Measurements from ENCODE around the gene PUSL1.

The PUSL1 gene

DNA sequence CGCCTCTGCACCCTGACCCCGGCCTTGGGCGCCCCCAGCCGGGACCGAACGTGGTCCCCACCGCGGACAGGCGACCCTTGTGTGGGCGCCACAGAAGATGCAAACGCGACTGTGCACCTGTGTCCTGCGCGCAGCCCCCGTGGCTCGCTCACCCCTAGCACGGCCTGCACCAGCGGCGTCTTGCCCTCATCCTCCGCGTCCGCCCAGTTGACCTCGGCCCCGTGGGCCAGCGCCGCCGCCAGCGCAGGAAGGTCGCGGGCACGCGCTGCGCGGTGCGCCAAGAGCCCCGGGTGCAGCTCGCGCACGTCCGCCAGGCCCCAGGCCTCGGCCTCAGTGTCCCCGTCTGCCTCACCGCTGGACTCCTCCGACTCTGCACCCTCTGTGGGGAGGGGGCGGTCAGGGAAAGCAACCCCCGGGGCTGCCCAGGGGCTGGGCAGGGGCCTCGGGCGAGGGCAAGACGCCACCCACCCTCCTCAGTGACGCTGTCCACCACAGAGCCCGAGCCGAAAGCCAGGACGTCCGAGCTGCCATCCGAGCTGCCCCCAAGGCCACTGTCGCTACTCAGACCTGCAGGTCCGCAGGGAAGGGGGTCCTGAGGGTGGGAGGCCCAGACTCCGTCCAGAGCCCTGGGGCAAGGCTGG lies 14.0 kb upstream of the PUSL1 start:
- in situ Hi-C loops (cut with MboI; ENCODE audit: low sequenced_read_pairs), result no loop called here

DNA sequence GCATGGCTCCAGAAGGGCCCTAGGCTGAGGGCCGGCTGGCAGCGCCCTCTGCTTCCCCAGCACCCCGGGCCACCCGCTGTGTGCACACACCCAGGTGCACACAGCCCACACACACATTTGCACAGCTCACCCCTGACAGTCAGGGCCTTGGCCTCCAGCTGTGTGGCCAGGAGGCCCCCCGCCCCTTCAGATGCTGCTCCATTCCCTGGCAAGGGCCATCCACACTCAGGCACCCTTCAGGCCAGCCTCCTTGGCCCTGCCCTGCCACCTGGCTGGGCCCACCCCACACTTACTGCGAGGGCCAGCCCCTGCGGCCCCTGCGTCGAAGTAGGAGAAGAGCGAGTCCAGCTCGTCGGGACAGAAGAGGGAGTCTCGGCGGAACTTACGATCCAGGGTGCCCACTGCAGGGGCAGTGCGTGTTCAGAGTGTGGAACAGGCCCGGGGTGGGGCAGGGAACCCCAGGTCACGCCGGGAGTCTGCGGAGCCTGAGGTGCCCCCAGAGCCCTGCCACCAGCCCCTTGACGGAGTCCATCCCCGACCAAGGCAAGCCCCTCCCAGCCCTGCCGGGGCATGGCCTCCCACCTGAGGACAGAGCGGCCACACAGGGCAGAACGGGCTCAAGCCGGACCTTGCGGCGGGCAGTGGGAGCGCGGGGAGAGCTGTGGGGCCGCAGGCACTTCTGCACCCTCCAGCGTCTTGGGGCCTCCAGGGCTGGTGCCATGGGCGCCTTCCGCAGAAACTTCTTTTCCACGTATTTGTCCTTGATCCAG lies 13.1 kb upstream of the PUSL1 start:
- in situ Hi-C loops (cut with MboI; ENCODE audit: low sequenced_read_pairs), result no loop called here

DNA sequence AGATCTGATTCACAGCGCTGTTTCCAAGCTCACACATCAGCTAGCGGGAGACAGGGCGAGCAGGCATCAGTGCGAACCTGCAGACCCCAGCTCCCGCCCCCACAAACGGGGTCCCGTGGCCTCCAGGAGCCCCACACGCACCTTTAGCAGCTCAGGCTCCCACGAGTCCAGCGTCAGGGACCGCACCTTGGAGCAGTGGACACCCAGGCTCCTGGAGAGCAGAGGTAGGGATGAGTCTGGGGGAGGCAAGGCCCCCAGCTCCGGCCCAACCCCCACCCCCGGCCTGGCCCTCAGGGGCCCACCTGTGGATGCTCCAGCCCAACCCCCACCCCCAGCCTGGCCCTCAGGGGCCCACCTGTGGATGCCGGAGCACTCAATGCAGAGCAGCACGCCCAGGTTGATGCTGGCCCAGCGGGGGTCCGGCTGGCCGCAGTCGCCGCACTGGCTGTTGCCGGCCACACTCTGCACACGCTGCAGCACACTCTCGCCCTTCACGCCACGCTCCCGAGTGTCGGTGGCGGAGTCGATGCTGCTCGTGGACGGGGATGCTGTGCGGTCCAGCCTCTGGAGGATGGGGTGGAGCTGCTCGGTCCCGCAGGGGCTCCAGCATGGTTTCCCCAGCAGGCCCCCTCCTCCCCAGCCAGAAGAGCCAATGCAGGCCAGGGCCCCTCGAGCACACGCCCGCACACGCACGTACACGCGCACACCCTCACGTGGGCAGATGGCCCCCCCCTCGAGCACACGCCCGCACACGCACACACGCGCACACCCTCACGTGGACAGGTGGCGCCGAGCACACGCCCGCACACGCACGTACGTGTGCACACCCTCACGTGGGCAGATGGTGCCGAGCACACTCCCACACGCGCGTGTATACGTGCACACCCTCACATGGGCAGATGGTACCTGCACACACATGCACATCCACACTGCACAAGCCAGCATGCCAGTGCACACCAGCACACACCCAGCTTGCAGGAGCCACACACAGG lies 12.0 kb upstream of the PUSL1 start:
- in situ Hi-C loops (cut with MboI; ENCODE audit: low sequenced_read_pairs), result no loop called here

DNA sequence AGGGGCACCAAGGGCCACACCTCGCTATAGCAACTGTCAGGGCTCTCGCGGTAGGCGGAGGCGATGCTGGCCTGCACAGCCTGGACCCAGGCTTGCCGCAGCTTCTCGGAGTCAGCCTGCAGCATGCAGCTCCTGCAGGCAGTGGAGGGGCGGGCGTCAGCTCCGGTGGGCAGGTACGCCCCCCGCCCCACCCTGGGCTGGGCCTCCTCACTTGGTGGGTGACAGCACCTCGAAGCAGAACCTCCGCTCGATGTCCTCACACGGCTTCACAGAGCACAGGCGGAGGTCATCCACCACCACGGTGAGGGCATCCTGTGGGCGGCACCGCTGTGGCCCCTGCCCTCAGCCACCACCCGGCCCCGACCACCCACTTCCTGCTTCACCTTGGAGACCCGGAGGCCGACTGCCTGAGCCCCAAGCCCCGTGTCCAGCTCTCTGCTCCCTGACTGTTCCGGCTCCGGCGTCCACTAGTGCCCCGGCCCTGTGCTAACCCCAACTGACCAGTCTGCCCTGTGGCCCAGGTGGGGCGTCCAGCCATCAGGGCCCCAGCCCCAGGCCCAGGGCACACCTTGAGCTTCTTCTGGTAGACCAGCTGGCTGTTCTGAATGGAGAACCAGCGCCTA lies 10.5 kb upstream of the PUSL1 start:
- in situ Hi-C loops (cut with MboI; ENCODE audit: low sequenced_read_pairs), result no loop called here

DNA sequence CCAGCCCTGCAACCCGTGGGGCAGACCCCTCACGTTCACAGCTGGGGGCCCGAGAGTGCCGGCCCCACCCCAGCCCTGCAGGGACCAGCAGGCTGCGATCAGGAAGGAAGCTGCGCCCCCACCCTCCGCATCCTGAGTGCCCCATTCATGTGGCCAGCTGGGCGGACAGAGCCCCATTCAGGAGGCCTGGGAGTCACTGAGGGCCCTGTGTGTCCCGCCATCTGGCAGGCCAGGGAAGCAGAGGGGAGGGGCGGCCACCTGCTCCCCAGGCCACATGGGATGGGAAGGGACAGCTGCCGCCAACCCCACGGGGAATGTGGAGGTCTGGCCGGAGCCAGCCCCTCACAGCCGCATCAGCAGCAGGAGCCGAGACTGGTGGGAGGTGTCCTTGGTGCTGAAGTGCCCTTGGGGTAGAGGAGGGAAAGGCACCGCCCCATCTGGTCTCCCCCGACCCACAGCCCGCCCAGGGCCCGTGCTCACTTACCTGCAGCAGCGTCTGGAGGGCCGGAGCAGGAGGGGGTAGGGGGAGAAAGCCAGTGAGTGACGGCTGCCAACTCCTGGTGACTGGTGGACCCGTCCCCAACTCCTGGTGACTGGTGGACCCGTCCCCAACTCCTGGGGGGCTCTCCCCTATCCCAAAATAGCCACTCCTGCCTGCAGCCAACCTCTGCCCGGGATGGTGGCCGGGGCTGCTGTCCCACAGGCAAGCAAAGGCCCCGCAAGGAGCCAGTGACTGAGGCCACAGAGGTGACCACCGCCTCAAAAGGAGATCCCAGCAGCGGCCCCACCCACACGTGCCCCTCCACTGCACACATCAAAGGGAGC lies 9.3 kb upstream of the PUSL1 start:
- in situ Hi-C loops (cut with MboI; ENCODE audit: low sequenced_read_pairs), result no loop called here

DNA sequence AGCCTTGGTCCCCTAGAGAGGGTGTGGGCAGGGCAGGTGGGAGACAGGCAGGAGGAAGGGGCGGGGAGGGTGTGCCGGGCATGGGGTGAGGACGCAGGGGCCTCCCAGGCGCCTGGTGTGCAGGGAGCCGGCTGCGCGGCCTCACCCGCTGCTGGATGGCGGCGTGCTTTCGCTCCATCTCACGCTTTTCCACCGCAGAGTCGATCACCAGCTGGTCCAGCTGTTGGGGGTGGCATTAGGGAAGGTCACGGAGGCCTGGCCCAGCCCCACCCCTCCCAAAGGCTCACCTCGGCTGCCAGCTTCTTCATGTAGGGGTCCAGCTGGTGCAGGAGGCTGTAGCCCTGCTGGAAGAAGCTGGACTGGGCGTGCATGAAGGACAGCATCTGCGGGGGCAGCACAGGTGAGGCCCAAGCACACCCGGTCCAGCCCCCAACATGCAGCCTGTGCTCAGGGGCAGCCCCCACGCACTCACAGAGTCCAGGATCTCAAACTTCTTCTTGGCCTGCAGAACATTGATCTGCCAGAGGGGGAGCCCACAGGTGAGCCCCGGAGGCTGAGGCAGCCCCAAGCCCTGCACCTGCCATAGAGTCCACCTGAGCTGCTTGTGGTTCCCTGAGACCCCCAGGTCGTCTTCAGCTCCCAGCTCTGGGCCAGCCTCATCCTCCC lies 8.6 kb upstream of the PUSL1 start:
- in situ Hi-C loops (cut with MboI; ENCODE audit: low sequenced_read_pairs), result no loop called here

DNA sequence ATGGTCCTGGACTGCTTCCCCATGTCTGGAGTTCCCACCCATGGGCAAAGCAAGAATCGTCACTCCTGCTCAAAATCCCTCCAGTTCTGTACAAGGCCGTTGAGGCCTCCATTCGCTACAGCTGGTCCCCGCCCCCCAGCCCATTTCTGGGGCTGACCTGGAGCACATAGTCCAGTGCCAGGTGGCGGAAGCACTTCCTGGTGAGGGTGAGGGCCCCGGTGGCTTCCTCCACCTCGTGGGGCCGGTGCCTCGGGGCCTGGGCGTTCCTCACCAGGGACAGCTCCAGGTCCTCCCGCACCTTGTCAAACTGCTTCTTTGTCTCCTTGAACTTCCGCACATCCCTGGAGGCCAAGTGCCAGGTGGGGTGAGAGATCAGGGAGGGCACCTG lies 8.1 kb upstream of the PUSL1 start:
- in situ Hi-C loops (cut with MboI; ENCODE audit: low sequenced_read_pairs), result no loop called here

DNA sequence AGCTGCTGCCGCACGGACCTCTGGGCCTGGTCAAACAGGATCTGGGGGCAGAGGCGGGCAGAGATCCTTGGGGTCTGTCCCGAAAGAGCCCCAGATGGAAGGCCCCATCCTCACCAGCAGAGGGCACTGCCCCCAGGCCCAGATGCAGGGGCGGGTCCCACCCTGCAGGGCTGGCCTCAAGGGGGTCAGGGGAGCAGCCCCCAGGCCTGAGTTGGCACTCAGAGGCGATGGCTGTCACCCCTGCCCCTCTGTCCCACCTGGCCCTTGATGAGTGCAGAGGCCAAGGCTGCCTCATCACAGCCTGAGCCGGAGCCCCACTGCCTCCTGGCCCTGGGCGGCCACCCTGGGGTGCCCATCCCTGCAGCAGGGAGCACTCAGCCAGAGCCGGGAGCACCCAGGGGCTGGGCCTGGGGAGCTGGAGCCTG lies 6.4 kb upstream of the PUSL1 start:
- in situ Hi-C loops (cut with MboI; ENCODE audit: low sequenced_read_pairs), result no loop called here

DNA sequence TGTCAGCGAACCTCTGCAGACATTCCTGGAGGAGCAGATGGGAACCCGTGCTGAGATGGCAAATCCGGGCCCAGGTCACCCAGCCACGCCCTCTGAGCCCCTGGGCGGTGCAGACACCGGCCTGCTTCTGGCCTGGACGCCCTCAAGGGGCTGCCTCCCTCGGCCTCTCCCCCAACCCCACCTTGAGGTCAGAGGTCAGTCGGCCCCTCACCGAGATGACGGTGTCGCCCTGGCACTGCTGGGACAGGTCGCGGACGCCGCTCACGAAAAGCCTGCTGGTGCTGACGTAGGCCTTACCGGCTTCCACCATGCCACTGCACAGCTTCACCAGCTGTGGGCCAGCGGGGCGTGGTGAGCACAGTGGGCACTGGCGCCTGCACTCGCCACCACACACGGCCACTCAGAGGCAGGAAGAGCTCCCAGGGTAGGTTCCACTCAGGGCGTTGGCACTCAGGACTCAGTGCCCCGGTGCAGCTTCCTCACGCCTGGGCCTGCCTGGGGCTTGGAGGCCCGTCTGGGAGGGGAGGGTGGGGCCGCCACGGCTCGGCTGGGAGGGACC lies 5.4 kb upstream of the PUSL1 start:
- in situ Hi-C loops (cut with MboI; ENCODE audit: low sequenced_read_pairs), result no loop called here

DNA sequence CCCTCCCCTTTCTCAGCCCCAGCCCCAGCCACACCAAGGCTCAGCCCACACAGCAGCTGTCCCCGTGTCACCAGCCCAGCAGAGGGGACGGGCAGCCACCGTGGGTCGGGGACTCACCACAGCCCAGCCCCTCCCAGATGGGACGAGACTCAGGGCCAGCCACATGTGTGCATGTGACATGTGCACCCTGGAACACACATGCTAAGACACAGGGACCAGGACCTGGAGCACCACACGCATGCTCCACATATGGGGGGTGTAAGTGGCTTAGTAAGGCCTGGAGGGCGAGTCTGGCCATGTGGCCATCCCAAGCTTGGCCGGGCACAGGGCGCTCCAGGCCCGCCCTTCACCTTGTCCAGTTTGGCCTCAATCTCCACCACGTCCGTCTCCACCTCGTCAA lies 4.7 kb upstream of the PUSL1 start:
- in situ Hi-C loops (cut with MboI; ENCODE audit: low sequenced_read_pairs), result no loop called here

DNA sequence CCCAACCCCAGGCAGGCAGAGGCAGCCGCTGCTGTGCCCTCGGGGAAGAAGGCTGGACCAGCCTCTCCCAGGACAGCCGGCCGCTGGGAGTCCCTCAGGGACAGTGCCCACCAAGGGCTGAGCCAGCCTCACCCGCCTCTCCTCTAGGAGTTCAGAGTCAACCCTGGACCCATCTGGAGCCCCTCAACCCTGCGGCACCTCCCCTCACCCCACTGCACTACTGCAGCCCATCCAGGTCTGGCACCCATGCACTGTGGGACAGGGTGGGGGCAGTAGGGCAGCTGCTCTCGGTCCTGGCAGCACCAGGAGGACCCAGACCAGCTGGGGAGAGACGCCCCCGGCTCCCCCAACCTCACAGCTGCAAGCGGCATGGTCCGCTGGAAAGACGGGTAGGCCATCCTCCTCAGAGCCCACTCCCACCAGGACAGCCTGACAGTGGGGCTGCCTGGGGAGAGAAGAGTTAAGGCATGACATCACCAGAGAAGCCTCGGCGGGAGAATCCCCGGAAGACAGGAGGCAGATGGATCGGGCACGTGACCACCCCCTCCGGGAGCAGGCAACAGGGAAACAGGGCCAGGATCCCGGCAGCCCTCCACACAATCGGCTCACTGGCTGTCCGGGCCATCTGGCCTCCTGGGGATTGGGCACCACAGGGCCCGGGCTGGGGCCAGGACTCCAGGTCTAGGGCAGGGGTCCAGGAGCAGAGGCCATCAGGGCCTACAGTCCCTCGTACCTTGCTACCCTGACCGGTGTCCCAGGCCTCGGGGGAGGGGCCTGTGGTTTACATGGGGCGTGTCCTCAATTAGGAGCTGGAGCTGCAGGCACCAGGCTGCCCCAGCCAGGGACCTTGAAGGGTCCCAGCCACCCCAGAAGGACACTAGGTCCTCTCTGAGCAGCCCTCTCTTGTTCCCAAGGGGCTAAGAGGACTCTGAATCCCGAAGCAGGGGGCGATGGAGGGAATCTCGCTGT lies 3.8 kb upstream of the PUSL1 start:
- in situ Hi-C loops (cut with MboI; ENCODE audit: low sequenced_read_pairs), result no loop called here

DNA sequence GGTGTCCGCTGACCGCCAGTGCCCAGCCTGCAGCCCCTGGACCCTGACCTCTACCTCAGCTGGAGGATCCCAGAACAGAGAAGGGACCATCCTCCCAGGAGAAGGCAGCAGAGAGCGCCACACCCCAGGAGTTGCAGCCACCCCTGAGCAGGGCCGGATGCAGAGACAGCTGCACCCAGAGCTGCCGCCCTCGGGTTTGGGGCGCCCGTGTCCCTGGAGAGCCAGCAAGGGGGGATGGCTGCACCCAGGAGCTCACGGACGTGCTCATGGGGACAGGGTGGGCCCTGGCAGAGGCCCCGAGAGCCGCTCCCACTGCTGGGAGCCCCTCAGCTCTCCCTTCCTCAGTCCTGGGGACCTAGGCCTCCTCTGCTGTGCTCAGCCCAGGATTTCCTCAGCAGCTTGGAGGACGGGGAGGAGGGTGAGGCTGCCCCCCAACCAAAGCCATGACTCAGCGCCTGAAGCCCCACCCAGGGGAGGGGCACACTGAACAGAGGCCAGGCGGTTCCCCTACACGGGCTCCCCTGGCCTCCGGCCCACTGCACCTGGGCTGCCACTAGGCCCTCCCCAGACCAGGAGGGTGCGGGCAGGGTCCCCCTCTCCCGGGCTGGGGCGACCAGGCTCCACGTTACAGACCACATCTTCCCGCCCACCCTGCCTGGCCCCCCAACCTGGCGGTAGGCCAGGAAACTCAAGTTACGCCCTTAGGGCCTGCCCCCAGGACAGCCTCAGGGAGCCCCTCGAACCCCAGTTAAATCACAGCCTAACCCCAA lies 2.9 kb upstream of the PUSL1 start:
- in situ Hi-C loops (cut with MboI; ENCODE audit: low sequenced_read_pairs), result no loop called here

DNA sequence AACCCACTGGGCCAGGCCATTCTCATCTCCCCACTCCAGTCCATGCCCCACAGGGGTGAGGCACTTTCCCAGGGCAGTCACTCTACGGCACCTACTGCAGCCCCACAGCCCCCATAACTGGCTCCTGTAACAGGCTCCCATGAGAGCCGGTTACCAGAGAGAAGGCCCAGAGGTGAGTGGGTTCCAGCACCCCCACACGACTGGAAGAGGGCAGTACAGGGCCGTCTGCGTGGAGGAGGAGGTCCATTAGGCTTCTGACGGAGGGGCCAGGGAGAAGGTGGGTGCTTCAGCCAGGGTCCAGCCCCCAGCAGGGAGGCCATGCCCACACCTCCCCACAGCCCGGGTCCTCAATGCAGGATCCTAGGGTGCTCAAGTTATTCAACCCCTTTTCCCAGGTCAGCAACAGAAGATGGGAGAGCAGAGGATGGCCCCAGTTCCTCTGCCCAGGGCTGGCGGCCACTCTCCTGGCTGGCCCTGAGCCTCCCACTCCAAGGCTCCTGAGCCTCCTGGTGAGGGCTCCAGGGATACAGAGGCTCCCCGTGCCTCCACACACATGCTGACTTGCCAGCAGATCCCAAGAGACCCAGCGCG lies 2.2 kb upstream of the PUSL1 start:
- in situ Hi-C loops (cut with MboI; ENCODE audit: low sequenced_read_pairs), result no loop called here

DNA sequence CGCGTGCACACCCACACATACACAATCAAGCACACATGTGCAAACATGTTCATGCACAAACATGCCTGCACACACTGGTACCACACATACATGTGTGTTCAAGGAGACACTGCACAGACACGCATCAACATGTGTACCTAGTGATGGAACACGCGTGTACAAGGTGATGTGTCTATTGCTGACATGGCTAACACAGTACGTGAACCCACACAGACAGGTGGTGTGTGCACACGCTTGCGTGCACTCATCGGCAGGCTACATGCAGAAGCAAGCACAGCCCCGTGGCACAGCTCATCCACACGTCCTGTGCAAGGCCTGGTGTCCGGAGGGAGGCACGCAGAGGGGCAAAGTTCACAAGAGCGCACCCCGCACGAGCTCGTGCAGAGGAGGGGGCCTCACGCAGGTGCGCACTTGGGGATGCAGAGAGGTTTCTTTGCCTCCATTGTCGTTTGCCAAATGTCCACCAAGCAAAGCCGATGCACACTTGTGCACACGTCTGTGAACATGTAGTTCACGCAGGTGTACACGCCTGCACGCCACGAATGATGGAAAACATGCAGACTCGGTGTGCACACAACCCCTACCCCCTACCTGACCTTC lies 1.6 kb upstream of the PUSL1 start:
- in situ Hi-C loops (cut with MboI; ENCODE audit: low sequenced_read_pairs), result no loop called here

DNA sequence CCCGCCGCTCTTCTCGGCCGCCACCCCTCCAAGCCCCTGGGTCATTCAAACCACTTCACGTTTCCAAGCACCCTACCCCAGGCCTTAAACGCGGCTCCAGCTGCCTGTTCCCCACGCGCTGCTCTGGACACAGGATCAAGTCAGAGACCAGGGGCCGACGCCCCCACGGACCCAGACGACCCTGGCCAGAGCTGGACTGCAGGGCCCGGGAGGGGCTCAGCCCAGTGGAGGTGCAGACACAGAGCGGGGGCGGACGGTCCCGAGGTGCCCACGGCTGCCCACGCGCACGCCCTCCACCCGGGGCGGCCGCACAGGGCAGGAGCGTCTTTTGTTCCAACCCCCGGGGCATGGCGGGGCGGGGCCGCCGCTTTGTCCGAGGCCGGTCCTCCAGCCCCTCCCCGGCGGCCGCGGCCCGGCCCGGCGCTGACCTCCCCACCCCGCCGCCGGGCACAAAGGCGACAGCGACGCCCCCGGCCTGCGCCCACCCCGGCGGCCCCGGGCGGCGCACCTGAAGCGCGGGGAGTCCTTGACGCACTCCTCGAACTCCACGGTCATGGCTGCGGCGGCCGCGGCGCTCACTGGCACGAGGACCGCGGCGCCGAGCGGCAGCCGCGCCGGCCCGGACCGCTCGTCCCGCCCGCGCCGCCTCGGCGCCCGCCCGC lies 1.0 kb upstream of the PUSL1 start:
- in situ Hi-C loops (cut with MboI; ENCODE audit: low sequenced_read_pairs), result no loop called here

DNA sequence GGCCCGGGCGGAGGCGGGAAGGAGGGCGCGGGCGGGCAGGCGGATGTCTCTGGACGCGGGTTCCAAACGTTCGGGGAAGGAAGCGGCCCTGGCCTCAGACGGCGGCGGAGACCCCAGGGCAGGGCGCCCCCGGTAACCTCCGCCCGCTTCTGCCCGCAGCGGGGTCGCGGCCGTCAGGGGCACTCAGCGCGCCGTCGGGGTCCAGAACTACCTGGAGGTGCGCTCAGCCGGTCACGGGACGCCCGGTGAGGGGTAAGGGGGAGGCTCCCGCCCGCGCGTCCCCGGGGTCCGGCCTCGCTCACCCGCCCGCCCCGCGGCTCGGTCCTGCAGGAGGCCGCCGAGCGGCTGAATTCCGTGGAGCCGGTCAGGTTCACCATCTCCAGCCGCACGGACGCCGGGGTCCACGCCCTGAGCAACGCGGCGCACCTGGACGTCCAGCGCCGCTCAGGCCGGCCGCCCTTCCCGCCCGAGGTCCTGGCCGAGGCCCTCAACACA lies 406 bp downstream of the PUSL1 start:
- in situ Hi-C loops (cut with MboI; ENCODE audit: low sequenced_read_pairs), result no loop called here
